ENCODE measurements around the gene SPDYE3. TPM values are rescaled to one million over a fixed set of nuclear protein-coding genes. Genes with fewer than 3 reads are reported as not detected.
"Not testable (repeated sequence)": the region's sequence is repeated elsewhere in the genome, so short reads cannot be mapped to it uniquely, and the experiment has no call there.

Gene SPDYE3
- total RNA-seq (2021; fragmentation: NEBNext Ultra II Directional; extraction: Animal tissue kit (Norgen Biotek cat#: 25700)) = not detected
- long read RNA-seq = 0 reads

- DNase-seq; H3K36me3 Mint-ChIP-seq (ENCODE audit: low read depth); H3K27me3 Mint-ChIP-seq (ENCODE audit: insufficient read depth); H3K27ac Mint-ChIP-seq; H3K4me1 Mint-ChIP-seq (ENCODE audit: low read depth); H3K4me3 Mint-ChIP-seq; H3K9me3 Mint-ChIP-seq: not testable (repeated sequence)
These were observed at the start of gene SPDYE3 for GRCh38 chr7:100307402-100307801. Gene SPDYE3, plus strand, starts transcription at chr7:100307702. Its CDS starts 184 bp downstream, at chr7:100307886.

GRCh38 chr7:100259984-100260383, 47.5 kb upstream of the SPDYE3 start:
- not testable (repeated sequence) for H3K27me3 Mint-ChIP-seq (ENCODE audit: insufficient read depth); DNase-seq; H3K4me1 Mint-ChIP-seq (ENCODE audit: low read depth); H3K36me3 Mint-ChIP-seq (ENCODE audit: low read depth); H3K4me3 Mint-ChIP-seq; H3K27ac Mint-ChIP-seq; H3K9me3 Mint-ChIP-seq

GRCh38 chr7:100262896-100263295, 44.6 kb upstream of the SPDYE3 start:
- not testable (repeated sequence) for H3K27ac Mint-ChIP-seq; H3K4me3 Mint-ChIP-seq; DNase-seq; H3K9me3 Mint-ChIP-seq; H3K36me3 Mint-ChIP-seq (ENCODE audit: low read depth); H3K27me3 Mint-ChIP-seq (ENCODE audit: insufficient read depth)
- peaks cover 12% of the 10 kb centered on the region; the same call in 1 of the 2 replicates for H3K4me1 Mint-ChIP-seq (ENCODE audit: low read depth)

- not testable (repeated sequence) for H3K27ac Mint-ChIP-seq; DNase-seq; H3K27me3 Mint-ChIP-seq (ENCODE audit: insufficient read depth); H3K4me3 Mint-ChIP-seq; H3K36me3 Mint-ChIP-seq (ENCODE audit: low read depth); H3K9me3 Mint-ChIP-seq
- peaks cover 12% of the 10 kb centered on the region; the same call in 1 of the 2 replicates for H3K4me1 Mint-ChIP-seq (ENCODE audit: low read depth)
These were observed 43.3 kb upstream of the SPDYE3 start for GRCh38 chr7:100264223-100264622.

GRCh38 chr7:100264669-100265165, 42.8 kb upstream of the SPDYE3 start:
- peaks cover 14% of the 10 kb centered on the region for H3K4me1 Mint-ChIP-seq (ENCODE audit: low read depth)
- not testable (repeated sequence) for H3K27me3 Mint-ChIP-seq (ENCODE audit: insufficient read depth); H3K36me3 Mint-ChIP-seq (ENCODE audit: low read depth); H3K4me3 Mint-ChIP-seq; H3K9me3 Mint-ChIP-seq
- peak; percentile 27 for DNase-seq
- peak overlapping the region; percentile 19; the same call in 1 of the 2 replicates for H3K27ac Mint-ChIP-seq

- H3K36me3 Mint-ChIP-seq (ENCODE audit: low read depth); DNase-seq; H3K9me3 Mint-ChIP-seq; H3K27me3 Mint-ChIP-seq (ENCODE audit: insufficient read depth); H3K4me3 Mint-ChIP-seq: not testable (repeated sequence)
- peak overlapping the region; percentile 4; the same call in 1 of the 2 replicates for H3K27ac Mint-ChIP-seq
- peaks cover 25% of the 10 kb centered on the region for H3K4me1 Mint-ChIP-seq (ENCODE audit: low read depth)
These were observed 41.7 kb upstream of the SPDYE3 start for GRCh38 chr7:100265851-100266250.

GRCh38 chr7:100266576-100267354, 40.7 kb upstream of the SPDYE3 start:
- H3K27ac Mint-ChIP-seq = no peak overlapping the region
- H3K4me3 Mint-ChIP-seq = no peak overlapping the region
- peaks cover 27% of the 10 kb centered on the region for H3K4me1 Mint-ChIP-seq (ENCODE audit: low read depth)
- no peak for TF ChIP-seq CTCF (IDR thresholded peaks at IDR 0.05)
- H3K27me3 Mint-ChIP-seq (ENCODE audit: insufficient read depth) = no peaks in the 10 kb centered on the region
- H3K36me3 Mint-ChIP-seq (ENCODE audit: low read depth) = no peaks in the 10 kb centered on the region; the same call in 1 of the 2 replicates
- DNase-seq = no peak
- no peaks in the 10 kb centered on the region for H3K9me3 Mint-ChIP-seq

- no peaks in the 10 kb centered on the region for H3K27me3 Mint-ChIP-seq (ENCODE audit: insufficient read depth)
- H3K9me3 Mint-ChIP-seq = no peaks in the 10 kb centered on the region
- no peak for TF ChIP-seq CTCF (IDR thresholded peaks at IDR 0.05)
- no peak overlapping the region for H3K4me3 Mint-ChIP-seq
- DNase-seq = no peak
- no peaks in the 10 kb centered on the region for H3K36me3 Mint-ChIP-seq (ENCODE audit: low read depth)
- no peak overlapping the region for H3K27ac Mint-ChIP-seq
- H3K4me1 Mint-ChIP-seq (ENCODE audit: low read depth) = peaks cover 27% of the 10 kb centered on the region
These were observed 39.9 kb upstream of the SPDYE3 start for GRCh38 chr7:100267648-100268047.

- not testable (repeated sequence) for H3K9me3 Mint-ChIP-seq; H3K36me3 Mint-ChIP-seq (ENCODE audit: low read depth); H3K27ac Mint-ChIP-seq; H3K27me3 Mint-ChIP-seq (ENCODE audit: insufficient read depth); H3K4me3 Mint-ChIP-seq; DNase-seq
- peaks cover 27% of the 10 kb centered on the region for H3K4me1 Mint-ChIP-seq (ENCODE audit: low read depth)
These were observed 38.6 kb upstream of the SPDYE3 start for GRCh38 chr7:100268882-100269281.

GRCh38 chr7:100269306-100270045, 38.0 kb upstream of the SPDYE3 start:
- not testable (repeated sequence) for H3K4me3 Mint-ChIP-seq; H3K27ac Mint-ChIP-seq; H3K9me3 Mint-ChIP-seq; DNase-seq; H3K27me3 Mint-ChIP-seq (ENCODE audit: insufficient read depth); H3K36me3 Mint-ChIP-seq (ENCODE audit: low read depth)
- H3K4me1 Mint-ChIP-seq (ENCODE audit: low read depth) = peaks cover 26% of the 10 kb centered on the region

- H3K27ac Mint-ChIP-seq = peak overlapping the region; percentile 74
- H3K9me3 Mint-ChIP-seq; H3K36me3 Mint-ChIP-seq (ENCODE audit: low read depth); H3K27me3 Mint-ChIP-seq (ENCODE audit: insufficient read depth); DNase-seq: not testable (repeated sequence)
- H3K4me1 Mint-ChIP-seq (ENCODE audit: low read depth) = peaks cover 20% of the 10 kb centered on the region
- peak overlapping the region; percentile 90 for H3K4me3 Mint-ChIP-seq
These were observed 37.2 kb upstream of the SPDYE3 start for GRCh38 chr7:100270046-100270918.

Measured in HFFc6 (cell line).